22Rv1 (cell line): ENCODE measurements around the gene TPST1.

ENCODE experiments used
- ZFX ChIP-seq: fragments of 450-650 bp; IDR thresholded peaks from 2 replicates; pipeline ENCODE4 v1.6.1; 2017; ENCODE audit warnings: antibody characterized with exemption, borderline replicate concordance
- TF ChIP-seq, protein P1 (sequence below): fragments of 450-650 bp; IDR thresholded peaks from 2 replicates; pipeline ENCODE4 v1.5.1; 2017; ENCODE audit warnings: mild to moderate bottlenecking

DNA sequence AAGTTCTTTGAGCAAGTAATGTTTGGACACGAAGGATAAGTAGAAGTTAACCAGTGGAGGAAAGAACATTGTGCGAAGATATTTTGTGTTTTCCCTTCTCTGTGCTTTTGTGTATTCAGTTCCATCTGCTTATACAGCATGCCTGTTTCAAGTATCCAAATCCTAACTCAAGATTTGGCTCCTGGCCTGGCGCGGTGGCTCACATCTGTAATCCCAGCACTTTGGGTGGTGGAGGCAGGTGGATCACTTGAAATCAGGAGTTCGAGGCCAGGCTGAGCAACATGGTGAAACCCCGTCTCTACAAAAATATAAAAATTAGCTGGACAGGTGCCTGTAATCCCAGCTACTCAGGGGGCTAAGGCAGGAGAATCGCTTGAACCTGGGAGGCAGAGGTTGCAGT lies 40.8 kb upstream of the TPST1 start:
- TF ChIP-seq, protein P1, sequence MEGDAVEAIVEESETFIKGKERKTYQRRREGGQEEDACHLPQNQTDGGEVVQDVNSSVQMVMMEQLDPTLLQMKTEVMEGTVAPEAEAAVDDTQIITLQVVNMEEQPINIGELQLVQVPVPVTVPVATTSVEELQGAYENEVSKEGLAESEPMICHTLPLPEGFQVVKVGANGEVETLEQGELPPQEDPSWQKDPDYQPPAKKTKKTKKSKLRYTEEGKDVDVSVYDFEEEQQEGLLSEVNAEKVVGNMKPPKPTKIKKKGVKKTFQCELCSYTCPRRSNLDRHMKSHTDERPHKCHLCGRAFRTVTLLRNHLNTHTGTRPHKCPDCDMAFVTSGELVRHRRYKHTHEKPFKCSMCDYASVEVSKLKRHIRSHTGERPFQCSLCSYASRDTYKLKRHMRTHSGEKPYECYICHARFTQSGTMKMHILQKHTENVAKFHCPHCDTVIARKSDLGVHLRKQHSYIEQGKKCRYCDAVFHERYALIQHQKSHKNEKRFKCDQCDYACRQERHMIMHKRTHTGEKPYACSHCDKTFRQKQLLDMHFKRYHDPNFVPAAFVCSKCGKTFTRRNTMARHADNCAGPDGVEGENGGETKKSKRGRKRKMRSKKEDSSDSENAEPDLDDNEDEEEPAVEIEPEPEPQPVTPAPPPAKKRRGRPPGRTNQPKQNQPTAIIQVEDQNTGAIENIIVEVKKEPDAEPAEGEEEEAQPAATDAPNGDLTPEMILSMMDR, result no peak
- no peak for TF ChIP-seq ZFX
